ENCODE measurements around the gene REEP3.

DNA sequence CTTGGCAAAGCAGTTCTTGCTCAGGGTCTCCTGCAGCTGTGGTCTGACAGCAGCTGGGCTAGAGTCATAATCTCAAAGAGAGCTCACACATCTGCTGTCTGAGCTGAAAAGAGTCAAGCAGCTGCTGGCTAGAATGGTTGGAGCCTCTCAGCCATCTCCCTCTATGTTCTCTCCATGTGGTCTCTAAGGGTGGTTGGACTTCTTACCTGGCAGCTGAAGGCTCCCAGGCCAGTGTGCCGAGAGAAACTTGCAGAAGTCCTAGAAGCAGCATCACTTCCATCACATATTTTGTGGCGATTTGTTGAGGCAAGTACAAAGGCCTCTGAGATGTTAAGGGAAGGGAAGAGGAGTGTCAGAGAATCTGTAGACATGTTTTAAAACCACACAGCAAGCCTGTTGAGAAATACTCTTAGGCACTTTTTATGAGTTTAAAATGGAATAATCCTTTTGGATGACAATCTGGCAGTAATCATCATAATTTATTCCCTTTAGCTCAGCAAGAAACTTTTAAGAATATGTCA lies 93.2 kb downstream of the REEP3 start:
- TF ChIP-seq ZC3H10 (CRISPR knock-in tag; IDR thresholded peaks at IDR 0.05) = no peak
- no peak for TF ChIP-seq OSR1 (CRISPR knock-in tag; IDR thresholded peaks at IDR 0.05)
- no peak for TF ChIP-seq PPARA (CRISPR knock-in tag; IDR thresholded peaks at IDR 0.05; ENCODE audit: borderline replicate concordance)
- no peak for TF ChIP-seq RARB (CRISPR knock-in tag; IDR thresholded peaks at IDR 0.05)

Measured in SK-N-SH treated with all-trans-retinoic acid at 6 μM for 48 hours (cell line).